PC-3 (cell line): Measurements from ENCODE around the gene CD28.

Experiments
- CTCF ChIP-seq: fragments of 300-600 bp; sonication (generic); conservative IDR thresholded peaks from 2 replicates; pipeline ENCODE4 v1.5.1; 2017; ENCODE audit warnings: antibody characterized with exemption, low read depth, mild to moderate bottlenecking, low read length
- EZH2phosphoT487 ChIP-seq: fragments of 300-600 bp; sonication (generic); IDR thresholded peaks from 2 replicates; pipeline ENCODE4 v1.6.1; 2018; ENCODE audit warnings: mild to moderate bottlenecking, antibody characterized with exemption, low read length, borderline replicate concordance

GRCh38 chr2:203669820-203670219 is 36.6 kb upstream of the CD28 start:
- TF ChIP-seq CTCF (no peak), EZH2phosphoT487 (no peak)
